GM18517 (cell line): ENCODE data around the gene SNAPIN.

Source experiments
- ATAC-seq: cut with Tn5 transposase; IDR thresholded peaks from one replicate; pipeline ENCODE4 v1.9.1; 2021; ENCODE audit warnings: mild to moderate bottlenecking, moderate library complexity; ENCODE audit not compliant: unreplicated experiment

The SNAPIN gene

GRCh38 chr1:153673511-153673910 lies 15.0 kb downstream of the SNAPIN start:
- ATAC-seq = no peak

- no peak for ATAC-seq
These were observed 19.4 kb downstream of the SNAPIN start for GRCh38 chr1:153677718-153678518.

- ATAC-seq = no peak
These were observed 20.2 kb downstream of the SNAPIN start, which contains the start of gene NPR1 for GRCh38 chr1:153678519-153679336. Gene NPR1, plus strand, starts transcription at chr1:153678688. Its CDS starts 421 bp downstream, at chr1:153679109.

GRCh38 chr1:153679337-153680119 lies 21.0 kb downstream of the SNAPIN start:
- ATAC-seq = no peak

GRCh38 chr1:153680120-153680403 lies 21.6 kb downstream of the SNAPIN start:
- ATAC-seq = no peak

GRCh38 chr1:153682730-153683129 lies 24.2 kb downstream of the SNAPIN start:
- no peak for ATAC-seq

- no peak for ATAC-seq
These were observed 25.4 kb downstream of the SNAPIN start for GRCh38 chr1:153683854-153684253.

- ATAC-seq = no peak
These were observed 26.4 kb downstream of the SNAPIN start for GRCh38 chr1:153684892-153685291.

- ATAC-seq = no peak
These were observed 27.2 kb downstream of the SNAPIN start for GRCh38 chr1:153685544-153686340.

- no peak for ATAC-seq
These were observed 29.0 kb downstream of the SNAPIN start for GRCh38 chr1:153687346-153688125.

GRCh38 chr1:153688276-153688675 lies 29.8 kb downstream of the SNAPIN start:
- ATAC-seq = no peak

GRCh38 chr1:153688736-153689328 lies 30.3 kb downstream of the SNAPIN start:
- no peak for ATAC-seq

GRCh38 chr1:153693466-153693865 lies 35.0 kb downstream of the SNAPIN start:
- ATAC-seq = no peak

GRCh38 chr1:153696741-153697140 lies 38.2 kb downstream of the SNAPIN start:
- ATAC-seq = no peak

GRCh38 chr1:153697191-153698019 lies 38.9 kb downstream of the SNAPIN start:
- no peak for ATAC-seq

- ATAC-seq = no peak
These were observed 39.8 kb downstream of the SNAPIN start for GRCh38 chr1:153698020-153698922.

- no peak for ATAC-seq
These were observed 40.6 kb downstream of the SNAPIN start for GRCh38 chr1:153698923-153699714.
